Posterior cingulate gyrus (tissue), 11 donors: ENCODE results near the gene MRPS5.
A peak's percentile ranks its signal among the peaks of the same experiment; 100 is the strongest.

Experiments used
- DNase-seq, 10 donors: peaks; one replicate each; pipeline versions ENCODE4 v3.0.0 to v3.0.0-alpha.2; 2020 to 2021; ENCODE audit warnings: mixed read lengths in 3 of 10
- intact Hi-C: fragments of 100-400 bp; cut with DNase I; formaldehyde crosslinking; loops from one replicate; pipeline ENCODE4 v1.15.1; 2023

Gene MRPS5

DNA sequence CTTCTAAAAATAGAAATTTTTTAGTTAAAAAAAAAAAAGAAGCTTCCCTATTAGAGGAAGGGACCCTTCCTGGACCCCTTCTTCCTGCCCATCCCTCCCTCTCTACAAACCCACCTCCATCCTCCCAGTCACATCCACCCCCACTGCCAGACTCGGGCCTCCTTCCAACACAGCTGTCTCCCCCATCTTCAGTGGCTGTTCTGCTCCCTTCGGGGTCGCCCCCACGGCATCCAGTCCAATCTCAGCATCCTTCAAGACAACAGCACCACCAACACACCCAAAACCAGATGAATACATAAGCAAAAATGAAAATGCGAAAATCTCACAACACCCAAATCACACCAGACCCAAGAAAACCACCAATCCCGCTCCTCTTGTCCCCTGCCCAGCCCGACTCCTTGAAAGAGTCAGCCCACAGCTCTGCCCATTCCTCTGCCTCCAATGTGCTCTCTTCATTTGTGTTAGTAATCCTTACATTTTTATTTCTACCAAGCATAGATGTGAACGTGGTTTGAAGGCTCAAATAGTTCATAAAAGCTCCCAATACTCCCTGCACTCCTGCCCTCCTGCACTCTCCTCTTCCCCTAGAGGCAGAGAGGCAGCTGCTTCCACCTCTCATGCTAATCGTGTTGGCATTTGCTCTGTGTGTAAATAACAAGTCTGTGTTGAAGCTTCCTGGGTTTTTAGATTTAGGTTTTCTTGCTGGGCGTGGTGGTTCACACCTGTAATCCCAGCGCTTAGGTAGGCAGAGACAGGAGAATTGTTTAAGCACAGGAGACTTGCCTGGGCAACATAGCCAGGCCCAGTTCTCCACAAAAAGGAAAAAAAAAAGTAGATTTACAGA, 59.1 kb downstream of the MRPS5 start:
- peak in 2 of 10 donors; percentile 17 to 62 for DNase-seq
- intact Hi-C loops = no loop called here

DNA sequence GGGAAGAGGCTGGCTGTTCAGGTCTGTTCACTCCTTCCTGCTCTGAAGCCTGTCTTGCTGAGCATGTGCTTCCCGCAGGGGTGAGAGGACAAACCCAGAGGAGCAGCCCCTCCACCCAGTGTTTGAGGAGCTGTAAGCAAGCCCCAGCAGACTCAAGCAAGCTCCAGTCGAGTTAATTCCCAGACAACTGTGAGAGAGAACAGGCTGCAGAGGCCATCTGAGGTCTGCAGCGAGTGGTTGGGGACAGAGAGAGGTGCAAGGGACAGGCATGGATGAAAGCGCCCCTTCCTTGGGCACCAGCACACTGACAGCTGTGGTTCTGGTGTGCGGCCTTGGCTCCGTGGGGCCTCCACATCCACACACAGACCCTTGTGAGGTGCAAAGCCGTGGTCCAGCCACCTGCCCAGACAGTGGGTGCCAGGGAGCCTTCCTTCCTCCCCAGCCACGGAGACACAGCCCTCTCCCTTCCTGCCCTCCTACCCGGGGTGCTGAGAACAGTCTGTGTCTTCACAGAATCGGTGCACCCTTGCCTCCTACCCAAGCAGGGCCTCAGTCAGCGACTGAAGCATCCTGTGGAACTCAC, 59.9 kb downstream of the MRPS5 start:
- peak in 2 of 10 donors; percentile 17 to 74 for DNase-seq
- intact Hi-C loops = no loop called here

DNA sequence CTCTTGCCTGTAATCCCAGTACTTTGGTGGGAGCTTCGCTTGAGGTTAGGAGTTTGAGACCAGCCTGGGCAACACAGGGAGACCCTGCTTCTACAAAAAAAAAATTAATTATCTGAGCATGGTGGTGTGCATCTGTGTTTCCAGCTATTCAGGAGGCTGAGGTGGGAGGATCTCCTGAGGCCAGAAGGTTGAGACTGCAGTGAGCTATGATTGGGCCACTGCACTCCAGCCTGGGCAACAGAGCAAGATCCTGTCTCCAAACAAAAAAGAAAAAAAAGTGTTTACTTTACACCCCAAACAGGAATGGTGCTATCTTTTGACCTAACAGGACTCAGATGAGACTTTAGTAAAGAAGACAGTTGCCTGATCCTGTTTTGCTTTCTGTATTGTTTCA, 60.5 kb downstream of the MRPS5 start:
- intact Hi-C loops = no loop called here
- no peak for DNase-seq

DNA sequence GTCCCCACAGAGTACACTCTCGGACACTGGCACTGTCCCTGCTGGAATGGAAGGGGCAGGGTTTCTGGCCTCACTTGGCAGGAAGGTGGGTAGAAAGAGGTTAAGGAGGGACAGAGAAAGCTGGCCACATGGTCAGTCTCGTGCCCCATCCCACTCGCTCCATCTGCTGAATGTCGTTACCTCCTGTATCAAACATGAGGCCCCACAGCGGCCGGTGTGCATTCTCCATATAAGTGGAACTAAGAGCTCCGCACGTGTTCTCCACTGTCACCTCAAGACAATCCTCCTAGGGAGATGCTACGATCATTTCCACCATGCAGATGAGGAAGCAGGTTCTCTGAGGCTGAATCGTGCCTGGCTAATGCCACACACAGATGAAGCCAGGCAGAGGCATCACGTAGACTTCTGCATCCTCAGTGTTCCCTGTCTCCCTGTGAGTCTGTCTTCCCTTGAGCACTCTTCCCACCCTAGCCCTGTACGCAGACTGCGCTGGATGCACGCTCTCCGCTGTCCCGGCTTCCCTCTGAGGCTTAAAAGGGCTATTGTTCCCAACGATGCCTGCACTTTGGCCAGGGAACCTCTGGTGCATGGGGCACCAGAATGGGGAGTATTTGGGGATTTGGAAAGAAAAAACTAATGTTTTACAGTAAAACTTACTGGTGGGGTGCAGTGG, 61.0 kb downstream of the MRPS5 start:
- peak in 4 of 10 donors; percentile 48 to 94 (median 68) for DNase-seq
- intact Hi-C loops = no loop called here

DNA sequence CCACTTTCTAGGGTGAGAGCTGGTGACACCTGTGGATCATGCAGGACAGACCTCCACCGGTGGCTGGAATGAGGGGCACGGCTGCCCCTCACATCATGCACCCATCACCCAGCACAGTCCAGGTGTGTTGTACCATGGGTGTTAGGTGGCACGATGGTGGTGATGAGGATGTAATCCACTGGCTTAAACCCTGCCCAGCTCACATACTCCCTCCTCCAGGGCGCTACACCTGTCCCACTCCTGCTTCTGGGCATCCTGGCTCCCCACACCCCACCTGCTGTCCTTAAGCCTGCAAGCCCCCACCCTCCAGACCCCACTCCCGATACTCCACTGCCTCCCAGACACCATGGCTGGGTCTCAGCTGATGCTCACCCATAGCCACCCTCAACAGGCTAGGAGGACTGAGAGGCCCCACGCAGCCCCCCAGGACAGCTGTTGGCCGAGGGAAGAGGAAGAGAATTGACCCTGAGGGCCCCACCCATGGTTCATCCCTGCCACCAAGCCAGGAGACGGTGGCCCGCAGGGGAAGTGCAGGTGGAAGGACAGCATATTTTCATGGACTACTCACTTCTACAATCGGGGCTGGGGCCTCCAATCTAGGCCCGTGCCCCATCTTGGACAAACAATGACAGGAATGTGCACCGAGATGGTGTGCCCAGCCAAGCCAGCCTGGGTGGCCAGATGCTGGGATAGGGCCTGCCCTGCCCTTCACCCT, 61.8 kb downstream of the MRPS5 start:
- intact Hi-C loops = loop anchor here (5.0 kb wide), 1 partner anchor 38 kb away; no protein-coding TSS in a partner anchor
- DNase-seq = peak in 2 of 10 donors; percentile 19 to 67

DNA sequence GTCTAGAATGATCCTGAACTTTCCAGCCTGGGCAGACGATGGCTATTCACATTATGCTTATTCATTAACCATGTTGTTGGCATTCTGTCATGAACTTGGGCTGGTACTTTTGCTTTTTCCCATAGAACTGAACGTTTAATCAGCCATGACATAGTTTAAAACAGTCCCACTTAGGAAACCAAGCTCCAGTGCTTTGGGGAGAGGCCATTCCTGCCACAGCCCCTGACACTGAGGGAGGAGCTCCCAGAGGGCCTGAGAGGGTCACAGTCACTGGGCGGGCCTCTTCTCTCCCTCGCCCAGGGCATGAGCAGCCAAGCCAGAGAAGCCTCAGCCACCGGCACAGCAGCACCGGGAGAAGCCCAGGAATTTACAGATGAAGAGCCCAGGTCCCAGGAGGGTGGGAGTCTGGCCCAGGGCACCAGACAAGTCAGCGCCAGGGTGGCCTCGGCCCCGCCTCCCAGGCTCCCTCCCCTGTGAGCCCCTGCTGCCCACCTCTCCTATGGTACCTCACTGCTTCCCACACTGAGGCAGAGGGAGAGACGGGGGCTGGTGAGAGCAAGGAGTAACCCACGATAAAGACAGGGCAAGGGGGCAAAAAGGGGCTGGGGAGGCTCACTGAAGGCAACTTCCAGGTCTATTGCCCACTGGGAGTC, 62.5 kb downstream of the MRPS5 start:
- peak in 2 of 10 donors; percentile 20 to 84 for DNase-seq

DNA sequence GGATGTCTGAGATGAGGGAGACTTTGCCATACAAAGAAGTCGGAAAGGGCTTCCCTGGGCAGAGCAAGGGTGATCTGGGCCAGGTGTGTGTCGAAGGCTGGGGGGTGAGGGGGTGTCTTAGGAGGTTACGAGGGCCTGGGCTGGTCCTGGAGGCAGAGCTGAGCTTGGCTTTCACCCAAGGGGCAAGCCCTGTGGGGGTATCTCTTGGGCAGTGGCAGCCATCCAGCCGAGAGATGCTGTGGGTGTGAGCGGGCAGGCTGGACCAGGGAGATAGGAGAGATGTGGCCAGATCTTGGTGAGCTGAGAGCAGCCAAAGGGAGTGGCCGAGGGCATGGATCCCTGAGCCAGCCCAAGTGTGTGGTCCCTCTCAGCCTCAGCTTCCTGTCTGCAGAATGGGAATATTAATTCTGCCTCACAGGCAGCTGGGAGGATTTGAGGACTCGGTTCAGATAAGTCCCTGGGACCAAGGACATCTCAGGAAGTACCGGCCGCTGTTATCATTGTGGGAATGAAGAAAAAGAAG, 63.1 kb downstream of the MRPS5 start:
- intact Hi-C loops = loop anchor here (5.0 kb wide), 1 partner anchor 36 kb away; no protein-coding TSS in a partner anchor
- DNase-seq = peak in 2 of 10 donors; percentile 31 to 86

More for the DNA sequence above, 62.5 kb downstream of the MRPS5 start:
- intact Hi-C loops = loop anchor here (5.0 kb wide), 1 partner anchor 37 kb away; no protein-coding TSS in a partner anchor

DNA sequence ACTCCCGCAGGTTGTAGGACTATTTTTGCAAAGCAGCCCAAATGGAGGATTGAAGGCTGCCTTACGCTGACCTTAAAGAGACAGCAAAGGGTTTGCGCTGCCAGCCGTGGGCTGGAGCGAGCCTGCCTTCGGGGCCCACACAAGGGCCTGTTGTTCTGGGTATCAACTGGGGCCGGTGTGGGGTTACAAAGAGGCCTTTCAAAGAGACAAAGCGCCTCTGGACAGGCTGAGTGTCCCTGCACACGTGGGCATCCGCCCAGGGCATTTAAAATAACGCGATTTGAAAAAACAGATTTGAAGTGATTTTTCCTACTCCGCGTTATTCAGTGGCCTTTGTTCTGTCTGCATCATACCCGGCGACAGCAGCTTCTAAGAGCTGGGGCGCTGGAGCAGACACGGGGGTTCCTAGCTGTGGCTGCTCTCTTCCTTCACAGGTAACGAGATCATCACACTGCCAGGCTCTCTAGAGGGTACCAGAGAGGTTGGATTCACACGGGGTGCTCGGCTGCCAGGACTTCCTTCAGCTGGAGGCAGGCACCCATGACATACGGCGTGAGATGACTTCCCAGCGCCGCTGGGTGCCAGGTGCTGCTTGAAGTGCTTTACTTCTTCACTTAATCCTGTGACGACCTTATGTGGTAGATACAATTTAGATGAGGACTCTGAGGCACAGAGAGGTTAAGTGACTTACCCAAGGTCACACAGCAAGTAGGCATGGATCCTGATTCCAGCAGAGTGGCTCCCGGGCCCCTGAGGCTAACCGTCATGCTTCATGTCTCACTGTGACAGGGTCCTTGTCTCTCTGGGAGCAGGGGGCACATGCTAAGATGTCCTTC, 63.9 kb downstream of the MRPS5 start:
- DNase-seq = peak; percentile 69 to 98 (median 86)
- intact Hi-C loops = loop anchor here (5.0 kb wide), 1 partner anchor 35 kb away; no protein-coding TSS in a partner anchor

DNA sequence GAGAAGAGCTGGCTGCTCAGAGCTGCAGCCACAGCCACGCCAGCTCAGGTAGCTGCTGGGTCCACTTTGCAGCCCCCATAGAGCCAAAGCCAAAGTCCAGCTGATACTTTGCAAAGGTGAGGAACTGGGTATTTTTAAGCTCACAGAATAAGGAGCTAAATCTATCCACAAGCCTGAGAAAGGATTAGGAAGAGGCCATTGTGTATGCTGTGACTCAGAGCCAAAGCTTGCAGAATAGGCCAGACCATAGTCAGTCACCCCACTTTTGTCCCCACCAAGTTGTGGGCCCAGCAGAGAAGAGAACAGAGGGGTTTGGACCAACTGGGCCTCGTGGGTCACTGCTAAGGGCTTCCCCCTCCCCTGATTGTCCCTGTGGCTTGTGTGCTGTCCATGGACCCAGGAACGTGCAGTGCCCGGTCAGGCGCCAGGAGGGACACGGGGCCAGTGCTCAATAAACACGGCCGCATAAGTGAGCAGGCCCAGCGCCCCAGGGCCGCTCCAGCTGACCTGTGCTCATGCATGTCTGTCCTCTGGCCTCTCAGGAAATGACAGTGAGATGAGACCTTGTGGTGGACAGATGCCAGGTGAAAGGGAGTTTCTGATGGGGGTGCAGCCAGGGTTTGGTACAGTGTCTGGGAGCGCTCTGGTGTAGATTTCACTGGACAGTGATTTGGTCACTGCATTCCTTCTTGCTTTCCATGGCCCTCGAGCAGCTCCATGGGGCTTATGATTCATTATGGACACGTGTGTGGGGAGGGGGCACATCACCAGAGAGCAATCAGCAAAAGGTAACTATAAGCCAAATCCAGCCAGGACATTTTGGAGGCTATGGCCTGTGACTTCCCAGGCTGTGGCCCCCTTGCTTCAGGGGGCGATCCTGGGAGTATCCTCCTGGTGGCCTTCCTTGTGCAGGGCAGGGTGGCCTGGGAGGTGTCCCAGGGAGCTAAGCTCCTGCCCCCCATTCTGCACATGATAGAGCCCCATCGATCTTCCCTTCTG, 64.8 kb downstream of the MRPS5 start:
- intact Hi-C loops = loop anchor here (5.0 kb wide), 1 partner anchor 34 kb away; no protein-coding TSS in a partner anchor
- DNase-seq = peak in 6 of 10 donors; percentile 52 to 91 (median 74)

DNA sequence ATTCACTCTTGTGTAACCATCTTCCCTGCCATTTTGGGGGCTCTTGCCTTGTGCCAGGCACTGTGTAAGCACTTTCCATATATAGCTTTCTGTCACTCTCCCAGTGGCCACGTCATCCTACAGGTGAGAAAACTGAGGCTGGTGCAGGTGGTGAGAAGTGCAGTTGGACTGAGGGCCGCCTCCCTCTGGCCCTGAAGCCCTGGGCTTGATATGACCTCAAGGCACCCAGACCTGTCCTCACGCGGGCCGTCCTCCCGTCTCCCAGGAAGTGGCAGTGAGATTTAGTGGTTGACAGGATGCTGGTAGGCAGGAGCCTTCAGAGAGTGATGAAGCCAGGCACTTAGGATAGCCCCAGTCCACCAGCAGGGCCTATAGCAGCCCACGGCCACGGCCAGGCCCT, 65.6 kb downstream of the MRPS5 start:
- intact Hi-C loops = loop anchor here (5.0 kb wide), 1 partner anchor 34 kb away; no protein-coding TSS in a partner anchor
- peak in 3 of 10 donors; percentile 11 to 53 (median 47) for DNase-seq

DNA sequence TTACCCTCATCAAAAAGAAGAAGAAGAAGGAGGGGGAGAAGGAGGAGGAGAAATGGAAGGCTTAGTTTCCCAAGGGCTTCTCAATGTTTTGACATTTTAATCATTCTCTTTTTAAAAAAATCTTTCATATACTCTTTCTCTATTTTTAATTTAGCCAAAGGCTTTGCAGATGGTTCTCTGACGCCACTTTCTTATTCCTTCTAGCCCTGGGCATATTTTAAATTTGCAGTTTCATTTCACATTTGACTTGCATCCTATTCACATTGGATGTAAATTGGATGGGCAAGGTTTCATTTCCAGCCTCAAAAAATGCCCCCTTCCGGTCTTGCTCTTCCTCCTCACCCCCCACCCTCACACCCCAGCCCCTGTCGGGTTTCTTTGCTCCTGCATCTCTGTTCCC, 66.3 kb downstream of the MRPS5 start:
- DNase-seq = no peak
- intact Hi-C loops = loop anchor here (5.0 kb wide), 1 partner anchor 33 kb away; no protein-coding TSS in a partner anchor

DNA sequence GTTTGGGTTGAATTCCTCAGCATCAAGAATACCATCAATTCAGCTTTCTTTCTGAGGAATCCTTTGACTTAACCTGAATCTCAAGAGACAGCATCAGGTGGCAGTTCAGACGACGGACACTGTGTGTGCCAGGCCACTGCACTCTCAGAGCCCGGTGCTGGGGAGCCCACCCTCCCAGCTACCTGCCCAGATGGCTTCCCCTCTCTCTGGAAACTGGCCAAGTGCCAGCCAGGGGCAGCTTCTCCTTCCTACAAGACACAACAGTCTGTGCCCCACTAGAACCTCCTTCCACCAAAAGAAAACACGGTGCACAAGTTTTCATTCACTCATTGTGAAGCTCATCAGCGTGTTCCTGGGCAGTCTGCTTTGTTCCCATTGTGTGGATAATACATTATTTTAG, 67.6 kb downstream of the MRPS5 start:
- intact Hi-C loops = no loop called here
- DNase-seq = peak in 3 of 10 donors; percentile 16 to 80 (median 67)

DNA sequence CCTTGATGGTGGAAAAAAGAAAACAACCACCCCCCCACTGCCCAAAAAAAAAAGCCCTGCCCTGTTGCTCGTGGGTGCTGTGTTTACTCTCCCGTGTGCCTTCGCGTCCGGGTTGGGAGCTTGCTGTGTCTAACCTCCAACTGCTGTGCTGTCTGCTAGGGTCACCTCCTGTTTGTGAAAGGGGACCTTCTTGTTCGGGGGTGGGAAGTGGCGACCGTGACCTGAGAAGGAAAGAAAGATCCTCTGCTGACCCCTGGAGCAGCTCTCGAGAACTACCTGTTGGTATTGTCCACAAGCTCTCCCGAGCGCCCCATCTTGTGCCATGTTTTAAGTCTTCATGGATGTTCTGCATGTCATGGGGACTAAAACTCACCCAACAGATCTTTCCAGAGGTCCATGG, 68.1 kb downstream of the MRPS5 start:
- DNase-seq = peak in 2 of 10 donors; percentile 19 to 32
- intact Hi-C loops = no loop called here

DNA sequence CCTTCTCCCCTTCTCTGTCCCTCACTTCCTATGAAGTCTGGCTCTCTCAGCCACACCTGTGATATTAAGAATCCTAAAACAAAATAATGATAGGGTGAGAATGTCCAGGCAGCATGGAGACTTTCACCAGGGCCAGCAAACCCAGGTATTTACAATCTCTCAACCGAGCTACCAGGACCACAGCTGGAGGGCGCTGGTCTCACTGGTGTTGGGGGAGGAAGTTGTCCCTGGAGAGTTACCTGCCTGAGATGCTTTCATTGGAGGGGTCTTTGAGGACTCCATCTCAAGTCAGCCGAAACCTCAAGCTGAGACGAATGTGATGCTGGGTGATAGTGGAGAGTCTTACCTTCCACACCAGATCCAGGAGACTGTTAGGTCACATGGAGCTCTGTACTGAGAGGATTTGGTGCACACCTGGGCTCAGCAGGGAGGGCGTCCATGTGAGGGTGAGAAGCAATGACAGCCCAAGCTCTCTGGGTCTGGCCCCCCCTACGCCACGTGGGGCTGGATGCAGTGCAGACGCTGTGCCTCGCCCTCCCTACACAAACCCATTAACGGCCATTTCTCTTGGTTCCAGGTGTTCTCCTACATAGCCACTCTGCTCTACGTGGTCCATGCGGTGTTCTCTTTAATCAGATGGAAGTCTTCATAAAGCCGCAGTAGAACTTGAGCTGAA, 68.7 kb downstream of the MRPS5 start:
- intact Hi-C loops = no loop called here
- DNase-seq = peak in 2 of 10 donors; percentile 14 to 24

DNA sequence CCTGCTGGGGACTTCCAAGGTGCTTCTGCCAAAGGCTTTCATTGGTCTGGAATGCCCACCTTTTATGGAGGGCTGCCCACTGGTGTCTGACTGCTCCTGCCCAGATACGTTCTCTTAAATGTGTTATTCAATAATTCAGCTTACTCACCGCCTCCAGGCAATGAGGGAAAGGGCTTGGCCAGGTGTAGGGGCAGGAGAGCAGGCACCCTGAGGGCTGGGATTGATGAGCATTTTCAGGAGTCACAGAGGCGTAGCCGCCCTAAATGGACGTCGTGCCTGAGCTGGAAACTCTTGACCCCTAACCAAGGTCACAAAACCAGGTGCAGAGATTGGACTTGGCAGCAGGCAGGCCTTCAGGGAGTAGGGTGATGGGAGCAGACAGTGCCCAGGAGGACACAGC, 69.3 kb downstream of the MRPS5 start:
- intact Hi-C loops = no loop called here
- peak in 1 of 10 donors; percentile 48 for DNase-seq

DNA sequence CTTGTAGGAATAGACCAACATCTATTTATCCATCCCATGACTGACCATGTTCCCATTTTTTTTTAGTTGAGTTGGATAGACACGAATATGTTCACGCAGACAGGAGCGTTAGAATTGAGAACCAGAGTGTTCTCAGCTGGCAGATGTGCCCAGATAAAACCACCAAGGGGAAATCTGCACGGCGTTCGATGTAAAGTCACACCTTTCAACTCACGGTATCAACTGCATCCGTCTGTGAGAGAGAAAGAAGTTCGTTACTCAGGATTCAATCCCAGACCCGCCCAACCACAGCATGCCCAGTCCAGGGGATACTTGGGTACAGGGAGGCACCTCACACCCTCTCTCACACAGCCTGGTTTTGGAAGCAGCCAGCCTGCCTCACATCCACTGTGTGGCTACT, 70.0 kb downstream of the MRPS5 start:
- intact Hi-C loops = no loop called here
- peak in 1 of 10 donors; percentile 38 for DNase-seq
